HG03135 (cell line): ENCODE measurements around the gene CTSK.
"Not testable (repeated sequence)": the region's sequence is repeated elsewhere in the genome, so short reads cannot be mapped to it uniquely, and the experiment has no call there.

Experiments
- ATAC-seq: cut with Tn5 transposase; IDR thresholded peaks from one replicate; pipeline ENCODE4 v1.9.1; 2021; ENCODE audit warnings: mild to moderate bottlenecking, moderate library complexity; ENCODE audit not compliant: unreplicated experiment

CTSK gene

GRCh38 chr1:150807249-150808023 lies 624 bp downstream of the CTSK start:
- no peak for ATAC-seq

- no peak for ATAC-seq
Observed at GRCh38 chr1:150805899-150806298, 2.2 kb downstream of the CTSK start.

GRCh38 chr1:150804671-150805070 lies 3.4 kb downstream of the CTSK start:
- ATAC-seq = no peak

- ATAC-seq = no peak
Observed at GRCh38 chr1:150799089-150799488, 9.0 kb downstream of the CTSK start.

GRCh38 chr1:150798525-150798924 lies 9.5 kb downstream of the CTSK start:
- no peak for ATAC-seq

- ATAC-seq = no peak
Observed at GRCh38 chr1:150796374-150796773, 11.7 kb downstream of the CTSK start.

GRCh38 chr1:150793778-150794177 lies 14.3 kb downstream of the CTSK start:
- ATAC-seq = not testable (repeated sequence)

GRCh38 chr1:150793221-150793620 lies 14.8 kb downstream of the CTSK start:
- ATAC-seq = no peak

- ATAC-seq = no peak
Observed at GRCh38 chr1:150791585-150791984, 16.5 kb downstream of the CTSK start.

GRCh38 chr1:150789396-150789795 lies 18.7 kb downstream of the CTSK start:
- ATAC-seq = no peak

- ATAC-seq = no peak
Observed at GRCh38 chr1:150788946-150789345, 19.1 kb downstream of the CTSK start.

GRCh38 chr1:150787455-150787854 lies 20.6 kb downstream of the CTSK start:
- no peak for ATAC-seq

GRCh38 chr1:150780510-150780909 lies 27.6 kb downstream of the CTSK start:
- ATAC-seq = no peak

GRCh38 chr1:150778409-150778808 lies 29.7 kb downstream of the CTSK start:
- ATAC-seq = no peak

GRCh38 chr1:150777544-150777943 lies 30.5 kb downstream of the CTSK start:
- ATAC-seq = no peak

GRCh38 chr1:150775931-150776505 lies 32.0 kb downstream of the CTSK start:
- not testable (repeated sequence) for ATAC-seq

- no peak for ATAC-seq
Observed at GRCh38 chr1:150775276-150775675, 32.8 kb downstream of the CTSK start.

- no peak for ATAC-seq
Observed at GRCh38 chr1:150772326-150772725, 35.7 kb downstream of the CTSK start.

GRCh38 chr1:150767704-150768103 lies 40.4 kb downstream of the CTSK start:
- not testable (repeated sequence) for ATAC-seq

- peak; percentile 29 for ATAC-seq
Observed at GRCh38 chr1:150765977-150766301, 42.1 kb downstream of the CTSK start.

GRCh38 chr1:150765296-150765976 lies 42.6 kb downstream of the CTSK start, which contains the start of gene CTSS:
Gene CTSS, minus strand, starts transcription at chr1:150765778. Its CDS starts 1,015 bp downstream, at chr1:150764763.
- peak; percentile 79 for ATAC-seq

GRCh38 chr1:150764617-150765101 lies 43.4 kb downstream of the CTSK start:
- no peak for ATAC-seq
